NCI-H774 (cell line): ENCODE measurements around the gene CCDC85C.
A peak's percentile ranks its signal among the peaks of the same experiment; 100 is the strongest.
"Not testable (repeated sequence)": the region's sequence is repeated elsewhere in the genome, so short reads cannot be mapped to it uniquely, and the experiment has no call there.

Experiments
- DNase-seq: peaks from one replicate; lab custom pipeline; 2025; lab: John Stamatoyannopoulos, UW

CCDC85C gene

GRCh38 chr14:99603471-99604277 lies at the start of gene CCDC85C:
Gene CCDC85C (minus strand): TSS chr14:99604207. CDS start chr14:99603959, 248 bp downstream.
- peak; percentile 49 for DNase-seq

GRCh38 chr14:99651953-99652746 lies 48.1 kb upstream of the CCDC85C start:
- no peak for DNase-seq

- no peak for DNase-seq
These were observed 46.2 kb upstream of the CCDC85C start for GRCh38 chr14:99650189-99650588.

GRCh38 chr14:99649643-99650042 lies 45.6 kb upstream of the CCDC85C start:
- no peak for DNase-seq

GRCh38 chr14:99649219-99649618 lies 45.2 kb upstream of the CCDC85C start:
- DNase-seq = no peak

GRCh38 chr14:99648027-99648784 lies 44.2 kb upstream of the CCDC85C start:
- DNase-seq = no peak

- no peak for DNase-seq
These were observed 43.4 kb upstream of the CCDC85C start for GRCh38 chr14:99647411-99647810.

- no peak for DNase-seq
These were observed 41.8 kb upstream of the CCDC85C start for GRCh38 chr14:99645545-99646505.

GRCh38 chr14:99644723-99645544 lies 40.9 kb upstream of the CCDC85C start, which contains the start of gene HHIPL1:
Gene HHIPL1 (plus strand): TSS chr14:99645129. CDS start chr14:99645208, 79 bp downstream.
- DNase-seq = no peak

- no peak for DNase-seq
These were observed 40.1 kb upstream of the CCDC85C start for GRCh38 chr14:99644035-99644587.

GRCh38 chr14:99643343-99643742 lies 39.3 kb upstream of the CCDC85C start:
- DNase-seq = no peak

GRCh38 chr14:99642771-99643170 lies 38.8 kb upstream of the CCDC85C start:
- DNase-seq = not testable (repeated sequence)

GRCh38 chr14:99637624-99638023 lies 33.6 kb upstream of the CCDC85C start:
- no peak for DNase-seq

- DNase-seq = no peak
These were observed 32.5 kb upstream of the CCDC85C start for GRCh38 chr14:99636487-99636886.

- DNase-seq = no peak
These were observed 31.1 kb upstream of the CCDC85C start for GRCh38 chr14:99635116-99635515.

- DNase-seq = no peak
These were observed 30.4 kb upstream of the CCDC85C start for GRCh38 chr14:99634443-99634842.

GRCh38 chr14:99633918-99634317 lies 29.9 kb upstream of the CCDC85C start:
- DNase-seq = no peak

- DNase-seq = no peak
These were observed 29.1 kb upstream of the CCDC85C start for GRCh38 chr14:99633141-99633540.

- no peak for DNase-seq
These were observed 28.5 kb upstream of the CCDC85C start for GRCh38 chr14:99632410-99633035.
